ENCODE results near the gene PGC.
A peak's percentile ranks its signal among the peaks of the same experiment; 100 is the strongest.

PGC gene

GRCh38 chr6:41711323-41712038, 35.7 kb downstream of the PGC start:
- DNase-seq: no peak

DNA sequence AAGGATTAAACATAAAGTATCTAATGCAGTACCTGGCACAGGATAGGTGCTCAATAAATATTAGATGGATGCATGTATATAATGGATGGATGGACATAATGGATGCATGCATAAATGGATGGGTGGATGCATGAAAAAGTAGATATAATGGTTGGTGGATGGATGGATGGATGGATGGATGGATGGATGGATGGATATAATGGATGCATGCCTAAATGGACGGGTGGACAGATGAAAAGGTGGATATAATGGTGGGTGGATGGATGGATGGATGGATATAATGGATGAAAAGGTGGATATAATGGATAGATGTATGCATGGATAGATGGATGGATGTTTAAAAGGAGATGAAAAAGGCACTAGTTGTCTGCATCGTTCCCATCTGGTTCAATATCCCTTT, 37.8 kb downstream of the PGC start:
- no peak for DNase-seq

DNA sequence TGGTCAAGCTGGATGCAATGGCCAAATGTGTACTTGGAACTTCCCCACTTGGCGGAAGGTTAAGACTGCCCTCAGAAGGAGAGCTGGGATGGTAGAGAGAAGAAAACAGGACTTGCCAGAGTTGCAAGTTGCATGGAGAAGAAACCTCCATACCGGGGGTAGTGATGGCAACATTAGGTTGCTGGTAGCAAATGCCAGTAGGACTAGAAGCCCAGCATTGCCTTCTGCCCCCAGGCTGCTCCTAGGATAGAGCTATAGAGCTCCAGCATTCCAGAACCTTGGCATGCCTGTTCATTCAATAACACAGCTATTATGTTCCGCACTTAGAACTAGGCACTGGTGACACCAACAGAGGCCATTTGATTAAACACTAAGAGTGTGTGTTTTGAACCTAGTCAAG, 38.3 kb downstream of the PGC start:
- DNase-seq: no peak

- peak; percentile 64 for DNase-seq
Observed at GRCh38 chr6:41707565-41708200, 39.5 kb downstream of the PGC start.

DNA sequence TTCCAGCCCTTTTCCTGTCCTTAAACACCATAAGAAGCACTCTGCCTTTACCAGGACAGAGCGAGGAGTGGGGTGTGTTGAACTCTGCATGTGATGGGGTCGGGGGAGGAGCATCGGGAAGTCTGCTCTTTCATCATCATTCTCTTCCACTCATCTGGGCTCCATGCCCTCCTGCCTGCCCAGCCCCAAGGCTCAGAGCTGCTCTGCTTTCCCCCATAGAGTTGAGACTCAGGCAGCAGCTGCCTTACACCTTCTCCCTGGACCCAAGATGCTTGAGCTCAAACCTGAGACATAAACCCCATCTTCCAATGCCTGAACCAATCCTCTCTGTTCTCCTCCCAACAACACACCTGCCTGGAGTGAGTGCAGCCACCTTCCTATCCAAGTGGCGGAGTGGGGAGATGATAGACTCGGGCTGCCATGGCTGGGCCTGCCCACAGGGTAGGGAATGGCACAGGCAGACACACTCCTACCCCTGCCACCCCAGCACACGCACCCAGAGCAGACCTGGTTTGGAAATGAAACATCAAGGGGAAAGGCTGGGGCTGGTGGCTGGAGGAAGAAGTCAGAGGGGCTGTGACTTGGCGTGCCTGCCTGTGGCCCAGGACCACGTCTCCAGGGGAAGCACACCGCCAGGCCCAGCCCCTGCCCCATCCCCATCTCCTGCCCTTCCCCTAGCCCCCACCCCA, 40.2 kb downstream of the PGC start:
- DNase-seq: no peak

GRCh38 chr6:41705996-41706835, 41.0 kb downstream of the PGC start:
- DNase-seq: peak; percentile 48

- no peak for DNase-seq
Observed at GRCh38 chr6:41705311-41705995, 41.7 kb downstream of the PGC start.

DNA sequence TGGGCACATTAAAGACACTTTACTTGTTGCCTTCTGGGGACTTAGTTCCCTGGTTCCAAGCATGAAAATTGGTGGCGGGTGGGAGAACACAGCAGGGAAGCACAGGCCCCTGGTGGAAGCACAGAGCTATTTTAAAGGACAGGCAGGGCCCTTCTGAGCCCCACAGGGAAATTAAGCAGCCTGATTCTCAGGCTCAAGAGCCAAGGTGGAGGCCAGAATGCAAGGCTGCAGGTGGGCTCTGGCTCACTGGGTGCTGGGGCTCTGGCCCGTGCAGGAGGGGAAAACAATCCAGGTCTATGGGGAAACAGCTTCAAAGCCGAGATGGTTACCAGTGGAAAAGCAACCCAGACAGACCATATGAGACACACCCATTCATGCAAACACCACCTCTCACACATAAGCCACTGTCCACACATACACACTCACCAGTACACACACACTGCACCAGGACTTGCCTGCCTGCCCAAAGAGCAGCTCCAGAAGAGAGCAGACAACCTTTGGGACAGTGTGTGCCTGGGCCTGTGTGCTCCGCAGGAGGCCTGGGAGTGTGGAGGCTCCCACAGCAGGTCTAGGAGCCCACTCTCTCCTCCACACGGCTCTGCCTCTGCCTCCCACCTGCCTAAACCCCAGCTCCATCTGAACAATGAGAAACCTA, 42.4 kb downstream of the PGC start:
- DNase-seq: no peak

GRCh38 chr6:41704028-41704427, 43.2 kb downstream of the PGC start:
- DNase-seq: no peak

DNA sequence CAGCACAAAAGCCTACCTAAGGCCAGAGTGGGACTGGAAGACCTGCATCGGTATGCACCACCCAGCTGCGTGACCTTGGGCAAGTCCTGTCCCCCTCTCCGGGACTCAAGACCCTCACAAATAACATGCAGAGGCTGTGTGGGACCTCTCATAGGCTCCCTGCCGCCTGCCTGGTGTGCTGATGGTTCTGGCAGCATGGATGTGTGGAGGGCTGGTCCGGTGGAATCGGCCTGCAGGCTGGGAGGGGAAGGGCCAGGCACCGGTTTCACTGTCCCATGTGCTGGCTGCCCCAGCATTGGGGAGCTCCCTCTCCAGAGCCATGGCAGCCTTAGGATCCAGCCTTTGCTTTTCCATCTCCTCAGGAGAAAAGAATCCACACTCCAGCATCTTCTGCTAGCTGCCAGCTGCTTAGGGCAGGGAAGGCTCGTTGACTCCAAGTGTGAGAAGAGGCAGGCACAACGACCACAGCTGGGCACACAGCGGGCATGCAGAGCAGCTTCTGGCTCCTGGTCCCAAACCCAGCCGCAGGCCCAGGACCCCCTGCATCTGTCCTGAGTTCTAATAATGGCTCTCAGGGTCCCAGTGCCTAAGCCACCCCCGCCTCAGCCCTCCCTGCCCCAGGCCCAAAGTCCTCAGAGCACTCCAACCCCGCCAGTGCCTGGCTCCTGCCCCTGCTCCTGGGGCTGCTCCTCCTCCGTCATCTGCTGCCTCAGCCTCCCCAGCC, 44.3 kb downstream of the PGC start:
- no peak for DNase-seq

- no peak for DNase-seq
Observed at GRCh38 chr6:41702089-41702745, 45.0 kb downstream of the PGC start.

DNA sequence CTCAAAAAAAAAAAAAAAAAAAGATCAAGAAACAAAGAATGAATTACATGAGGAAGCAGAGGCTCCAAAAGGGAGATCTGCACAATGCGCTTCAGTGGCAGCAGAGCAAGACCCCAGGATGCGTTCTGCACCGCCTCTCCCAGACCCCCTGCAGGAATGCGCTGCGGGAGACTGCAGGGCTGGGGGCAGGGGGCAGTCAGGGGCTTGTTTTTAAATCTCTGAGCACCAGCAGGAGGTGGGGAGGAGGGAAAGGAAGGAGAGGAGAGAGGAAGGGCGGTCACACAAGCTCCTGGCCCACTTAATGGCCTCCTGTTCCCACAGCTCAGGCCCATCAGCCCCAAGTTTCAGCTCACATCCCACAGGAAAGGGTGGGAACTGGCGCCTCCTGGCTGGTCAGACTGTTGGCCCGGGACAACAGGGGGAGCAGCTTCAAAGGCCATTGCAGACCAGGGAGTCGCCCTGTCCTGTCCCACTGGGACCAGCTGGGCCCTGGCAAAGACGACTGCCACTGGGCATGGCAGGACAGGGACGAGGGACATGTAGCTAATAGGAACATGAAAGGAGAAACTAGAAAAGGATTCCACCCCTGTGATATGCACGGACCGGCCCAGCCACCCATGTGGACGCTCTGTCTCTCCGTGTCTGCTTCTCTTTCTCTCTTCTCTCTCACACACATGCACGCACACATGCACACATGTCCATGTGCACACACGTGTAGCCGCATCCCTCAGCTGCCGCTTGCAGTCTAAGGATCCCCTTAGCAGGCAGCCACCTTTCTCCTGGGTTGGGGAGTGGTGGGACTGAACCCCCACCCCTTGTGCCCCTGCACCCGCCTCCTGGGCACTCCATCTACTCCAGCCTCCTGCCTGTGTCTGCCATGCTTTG, 46.5 kb downstream of the PGC start:
- DNase-seq: no peak

GRCh38 chr6:41699063-41699462, 48.1 kb downstream of the PGC start:
- no peak for DNase-seq

DNA sequence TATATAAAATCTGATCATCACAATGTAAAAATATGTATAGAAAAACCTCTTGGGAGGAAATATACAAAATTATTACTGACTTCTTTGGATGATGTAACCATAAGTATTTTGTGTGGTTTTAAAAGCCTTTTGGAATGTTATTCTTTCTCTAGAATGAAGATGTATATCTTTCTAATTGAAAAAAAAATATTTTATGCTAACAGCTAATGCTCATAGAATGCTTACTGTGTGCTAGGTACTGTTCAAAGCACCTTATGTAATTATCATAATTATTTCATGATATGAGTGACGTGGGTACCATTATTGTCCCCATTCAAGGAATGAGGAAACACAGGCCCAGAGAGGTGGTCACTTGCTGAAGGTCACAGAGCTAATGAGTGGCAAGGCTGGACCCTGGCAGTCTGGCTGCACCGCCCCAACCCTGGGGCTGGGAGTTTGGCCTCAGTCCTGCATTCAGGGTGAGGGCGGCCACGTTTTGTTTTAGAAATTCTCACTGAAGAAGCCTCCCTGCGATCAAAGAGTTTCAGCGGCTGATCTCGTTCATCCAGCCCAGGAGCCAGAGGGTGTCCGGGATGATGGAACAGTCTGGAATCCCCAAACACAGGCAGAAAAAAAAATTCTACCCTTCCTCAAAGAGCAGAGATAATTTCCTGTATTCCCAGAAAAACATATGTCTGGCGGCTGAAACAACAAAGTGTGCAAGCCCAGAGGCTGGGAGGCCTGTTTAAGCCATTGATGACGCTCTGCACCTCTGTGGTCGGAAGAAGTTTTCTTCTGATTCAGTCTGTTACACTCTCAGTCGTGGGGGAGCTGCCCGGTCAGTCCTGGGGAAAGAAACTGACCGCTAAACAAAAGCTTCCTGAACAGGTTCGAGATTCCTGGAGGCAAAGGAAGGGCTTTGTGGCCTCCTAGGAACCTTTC, 49.1 kb downstream of the PGC start:
- DNase-seq: no peak

DNA sequence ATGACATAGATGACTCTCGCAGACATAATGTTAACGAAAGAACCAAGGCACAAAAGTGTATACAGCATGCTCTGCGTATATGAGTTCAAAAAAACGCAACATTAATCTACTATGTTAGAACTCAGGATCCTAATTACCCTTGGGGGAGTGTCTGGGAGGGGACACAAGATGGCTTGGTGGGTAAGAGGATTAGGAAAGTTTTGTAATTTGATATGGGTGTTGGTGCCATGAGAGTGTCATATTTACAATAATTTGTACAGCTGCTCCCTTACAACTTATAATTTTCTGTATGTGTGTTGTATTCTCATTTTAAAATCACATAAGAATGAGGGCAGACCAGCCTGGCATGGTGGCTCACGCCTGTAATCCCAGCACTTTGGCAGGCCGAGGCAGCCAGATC, 50.4 kb downstream of the PGC start:
- no peak for DNase-seq

DNA sequence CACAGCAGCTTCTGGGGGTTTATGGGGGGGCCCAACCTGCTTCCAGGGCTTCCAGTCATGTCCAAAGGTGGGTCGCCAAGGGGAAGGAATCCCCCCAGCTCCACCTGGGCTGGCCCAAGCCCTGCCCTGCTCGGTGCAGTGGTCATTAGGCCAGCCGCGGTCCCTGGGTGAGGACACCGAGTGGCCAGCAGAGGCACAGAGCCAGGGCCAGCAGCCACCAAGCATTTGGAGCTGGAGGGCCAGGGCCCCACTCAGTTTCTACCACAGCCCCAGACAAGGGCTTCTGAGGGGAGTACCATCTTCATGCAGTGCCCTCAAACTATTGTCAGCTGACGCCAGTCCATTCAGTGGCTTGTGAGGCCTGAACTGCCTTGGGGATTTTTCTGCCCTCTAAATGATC, 51.4 kb downstream of the PGC start:
- DNase-seq: no peak

DNA sequence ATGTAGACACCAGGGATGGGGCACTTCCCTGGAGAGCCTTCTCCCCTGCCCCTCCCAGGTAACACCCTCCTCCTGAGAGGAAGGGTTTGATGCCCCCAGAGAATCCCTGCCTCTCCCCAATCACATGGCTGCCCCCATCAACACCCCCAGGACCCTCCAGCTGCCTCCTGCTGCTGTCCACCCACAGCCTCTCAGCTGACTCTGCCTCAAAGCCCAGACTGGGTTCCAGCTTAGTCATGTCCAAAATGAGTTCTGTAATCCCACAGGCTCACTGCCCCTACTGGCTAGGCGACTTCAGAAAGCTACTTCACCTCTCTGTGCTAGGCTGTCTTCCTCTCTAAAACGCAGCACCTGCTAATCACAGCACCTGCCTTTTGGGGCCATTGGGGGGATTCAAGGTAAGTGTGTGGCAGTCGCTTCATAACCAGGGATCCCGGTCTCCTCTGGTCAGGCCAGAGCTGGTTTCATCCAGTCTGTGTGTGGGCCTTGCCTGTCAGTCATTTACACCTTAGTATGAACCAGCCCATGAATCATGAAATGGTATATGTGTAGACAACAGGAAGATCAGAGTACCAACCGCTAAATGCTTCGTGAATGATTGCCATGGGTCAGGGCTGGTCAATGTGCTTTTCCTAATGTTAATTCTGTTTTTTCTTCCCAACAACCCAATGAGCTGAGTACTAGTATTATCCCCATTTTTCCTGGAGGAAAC, 52.2 kb downstream of the PGC start:
- no peak for DNase-seq

Measured in CD4-positive, alpha-beta T cell treated with Interleukin-6 for 4 hours (primary cell).